Ecto neural progenitor cell (in vitro differentiated cells): ENCODE results near the gene RFXANK.
"Not testable (repeated sequence)": the region's sequence is repeated elsewhere in the genome, so short reads cannot be mapped to it uniquely, and the experiment has no call there.

Experiments
- DNase-seq: peaks from one replicate; pipeline ENCODE4 v3.0.0-alpha.2; 2018; ENCODE audit warnings: low spot score

RFXANK gene

DNA sequence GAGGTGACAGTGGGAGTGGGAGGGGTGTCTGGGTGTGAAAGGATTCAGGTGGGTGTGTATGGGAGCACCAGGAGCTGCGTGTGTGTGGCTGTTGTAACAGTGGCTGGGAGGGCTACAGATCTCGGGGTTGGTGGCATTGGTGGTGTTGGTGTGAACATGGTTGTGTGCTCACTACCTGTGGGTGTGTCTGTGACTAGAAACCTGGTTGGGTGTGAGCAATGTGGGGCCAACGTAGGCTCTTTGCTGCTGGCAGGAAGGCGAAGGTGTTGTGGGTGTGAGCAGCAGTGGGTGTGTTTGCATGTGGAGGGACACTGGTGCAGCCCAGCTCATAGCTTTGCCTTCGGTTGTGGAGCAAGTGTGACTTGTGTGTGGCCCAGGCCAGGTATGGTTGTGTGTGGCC, 14.9 kb downstream of the RFXANK start:
- no peak for DNase-seq

- DNase-seq = no peak
Observed at GRCh38 chr19:19207637-19208572, 15.8 kb downstream of the RFXANK start.

- no peak for DNase-seq
Observed at GRCh38 chr19:19209372-19209771, 17.3 kb downstream of the RFXANK start.

GRCh38 chr19:19211499-19212420, 19.7 kb downstream of the RFXANK start, which contains the start of gene NCAN:
NCAN (plus strand) TSS chr19:19211958; CDS start chr19:19216954, 4,996 bp downstream.
- peak; percentile 72 for DNase-seq

- DNase-seq = no peak
Observed at GRCh38 chr19:19212916-19213315, 20.9 kb downstream of the RFXANK start.

DNA sequence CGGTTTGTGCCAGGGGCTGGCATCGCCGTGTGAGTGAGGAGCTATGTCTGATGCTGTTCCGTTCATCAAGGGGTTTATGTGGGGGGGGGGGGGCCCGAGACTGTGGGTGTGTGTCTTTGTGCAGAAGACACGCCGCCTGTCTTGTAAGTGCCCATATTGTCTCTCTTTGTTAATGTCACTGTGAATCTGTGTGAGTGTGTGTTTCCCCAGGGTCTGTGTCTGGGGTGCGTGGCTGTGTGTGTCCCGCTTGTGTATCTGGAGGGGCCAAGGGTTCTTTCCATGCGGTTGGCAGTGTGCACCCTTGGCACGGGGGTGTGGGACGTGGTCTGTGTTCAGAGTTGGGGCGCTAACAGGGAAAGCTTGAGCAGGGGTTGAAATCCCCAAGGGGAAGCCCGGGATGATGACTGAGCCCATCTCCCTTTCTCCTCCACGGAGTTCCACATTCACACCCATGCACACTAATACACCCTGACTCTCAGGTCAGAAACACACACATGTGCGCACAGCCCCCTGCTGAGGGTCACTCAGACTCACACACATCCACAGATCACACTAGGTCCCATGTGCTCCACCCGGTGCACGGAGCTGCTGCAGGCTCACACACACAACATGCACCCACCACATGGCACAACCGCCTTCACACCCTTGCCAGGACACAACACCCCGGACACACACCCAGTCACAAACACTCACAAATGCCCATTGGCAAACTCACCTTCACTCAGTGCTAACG, 21.5 kb downstream of the RFXANK start:
- no peak for DNase-seq

DNA sequence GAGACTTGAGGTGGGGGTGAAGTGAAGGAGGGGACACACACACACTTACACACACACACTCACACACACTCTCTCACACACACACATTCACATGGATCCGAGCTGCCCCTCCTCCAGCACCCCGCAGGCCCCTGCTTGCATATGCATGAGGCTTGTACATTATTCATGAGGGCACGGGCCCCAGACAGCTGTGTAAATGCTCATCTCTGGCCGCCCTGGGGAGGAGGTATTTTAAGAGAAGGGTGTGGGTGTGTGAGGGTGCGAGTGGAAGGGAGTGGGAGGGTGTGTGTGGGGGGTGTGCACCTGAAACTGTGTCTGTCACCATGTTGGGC, 22.1 kb downstream of the RFXANK start:
- DNase-seq = no peak

DNA sequence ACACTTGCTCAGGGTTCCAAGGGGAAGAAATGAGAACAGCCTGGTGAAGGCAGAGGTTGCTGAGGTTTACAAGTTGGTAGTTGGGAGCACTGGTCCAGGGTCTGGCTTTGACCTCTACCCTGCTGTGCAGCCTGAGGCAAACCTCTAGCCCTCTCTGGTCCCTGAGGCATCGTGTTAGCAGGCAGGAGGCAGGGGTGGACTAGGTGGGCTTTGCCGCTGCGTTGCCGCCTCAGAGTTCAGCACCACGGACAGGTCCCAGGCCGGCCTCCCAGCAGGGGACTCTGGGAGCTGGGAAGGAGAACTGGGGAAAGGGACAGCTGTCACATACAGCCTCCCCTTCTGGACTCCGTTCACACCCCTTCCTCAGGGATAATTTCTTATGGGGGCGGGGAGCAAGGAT, 22.8 kb downstream of the RFXANK start:
- DNase-seq = peak; percentile 91

DNA sequence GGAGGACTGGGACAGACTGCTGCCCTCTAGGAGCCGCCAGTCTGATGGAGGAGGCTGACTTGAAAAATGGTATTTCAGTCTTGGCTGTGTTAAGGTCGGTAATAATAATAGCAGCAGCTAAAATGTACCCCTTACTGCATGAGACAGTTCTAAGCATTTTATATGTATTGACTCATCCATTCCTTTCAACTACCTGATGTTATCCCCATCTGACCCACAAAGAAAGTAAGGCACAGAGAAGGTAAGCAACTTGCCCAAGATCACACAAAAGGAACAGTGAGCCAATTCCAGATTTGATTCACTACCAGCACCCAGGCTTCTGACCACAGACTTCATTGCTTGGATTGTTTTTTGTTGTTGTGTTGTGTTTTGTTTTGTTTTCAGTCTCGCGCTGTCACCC, 23.7 kb downstream of the RFXANK start:
- no peak for DNase-seq

GRCh38 chr19:19217099-19217498, 25.0 kb downstream of the RFXANK start:
- no peak for DNase-seq

- no peak for DNase-seq
Observed at GRCh38 chr19:19218911-19219310, 26.9 kb downstream of the RFXANK start.

DNA sequence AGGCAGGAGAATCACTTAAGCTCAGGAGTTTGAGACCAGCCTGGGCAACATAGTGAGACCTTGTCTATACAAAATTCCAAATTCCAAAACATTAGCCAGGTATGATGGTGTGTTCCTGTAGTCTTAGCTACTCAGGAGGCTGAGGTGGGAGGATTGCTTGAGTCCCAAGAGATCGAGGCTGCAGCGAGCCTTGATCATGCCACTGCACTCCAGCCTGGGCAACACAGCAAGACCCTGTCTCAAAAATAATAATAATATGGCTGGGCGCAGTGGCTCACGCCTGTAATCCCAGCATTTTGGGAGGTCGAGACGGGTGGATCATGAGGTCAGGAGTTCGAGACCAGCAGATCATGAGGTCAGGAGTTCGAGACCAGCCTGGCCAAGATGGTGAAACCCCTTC, 28.9 kb downstream of the RFXANK start:
- DNase-seq = not testable (repeated sequence)

GRCh38 chr19:19223060-19223459, 31.0 kb downstream of the RFXANK start:
- DNase-seq = no peak

- no peak for DNase-seq
Observed at GRCh38 chr19:19223636-19224035, 31.6 kb downstream of the RFXANK start.

DNA sequence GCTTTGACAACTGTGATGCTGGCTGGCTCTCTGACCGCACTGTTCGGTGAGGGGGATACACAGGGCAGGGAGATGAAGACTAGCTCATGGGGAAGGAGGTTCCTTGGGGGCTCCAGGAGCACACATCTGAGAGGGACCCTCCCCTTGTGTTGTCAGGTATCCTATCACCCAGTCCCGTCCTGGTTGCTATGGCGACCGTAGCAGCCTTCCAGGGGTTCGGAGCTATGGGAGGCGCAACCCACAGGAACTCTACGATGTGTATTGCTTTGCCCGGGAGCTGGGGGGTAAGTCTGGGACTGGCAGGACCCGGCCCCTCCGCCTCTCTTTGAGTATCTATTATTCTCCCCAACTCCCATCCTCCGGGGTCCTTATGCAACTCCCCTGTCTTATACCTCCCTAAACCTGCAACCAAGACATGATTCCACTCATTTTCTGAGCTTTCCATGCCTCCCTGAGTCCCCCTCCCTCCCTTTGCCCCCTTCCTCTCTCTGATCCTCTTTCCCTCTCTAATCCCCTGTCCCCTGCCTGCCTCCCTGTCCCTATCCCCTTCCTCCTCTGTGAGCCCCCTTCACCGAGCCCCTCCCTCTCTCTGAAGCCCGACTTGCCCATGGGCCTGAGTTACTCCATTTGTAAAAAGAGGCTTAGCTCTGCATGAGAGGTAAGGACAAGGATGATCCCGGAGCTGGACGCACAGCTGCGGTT, 32.2 kb downstream of the RFXANK start:
- DNase-seq = no peak

GRCh38 chr19:19224852-19225494, 32.9 kb downstream of the RFXANK start:
- peak; percentile 88 for DNase-seq

DNA sequence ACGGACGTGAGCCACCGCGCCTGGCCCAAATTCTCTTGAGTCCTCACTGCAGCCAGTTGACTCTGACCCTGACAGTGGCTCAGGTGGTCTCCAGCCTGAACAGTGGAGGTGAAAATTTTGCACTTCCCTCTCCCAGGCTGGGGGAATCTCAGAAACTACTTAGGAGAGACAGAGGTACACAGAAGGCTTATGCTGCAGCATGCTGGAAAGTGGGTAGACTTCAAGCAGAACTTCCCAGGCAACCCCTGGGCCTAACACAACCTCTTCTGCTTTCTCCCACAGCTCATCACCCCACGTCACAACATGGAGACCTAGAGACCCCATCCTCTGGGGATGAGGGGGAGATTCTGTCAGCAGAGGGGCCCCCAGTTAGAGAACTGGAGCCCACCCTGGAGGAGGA, 34.1 kb downstream of the RFXANK start:
- DNase-seq = no peak

DNA sequence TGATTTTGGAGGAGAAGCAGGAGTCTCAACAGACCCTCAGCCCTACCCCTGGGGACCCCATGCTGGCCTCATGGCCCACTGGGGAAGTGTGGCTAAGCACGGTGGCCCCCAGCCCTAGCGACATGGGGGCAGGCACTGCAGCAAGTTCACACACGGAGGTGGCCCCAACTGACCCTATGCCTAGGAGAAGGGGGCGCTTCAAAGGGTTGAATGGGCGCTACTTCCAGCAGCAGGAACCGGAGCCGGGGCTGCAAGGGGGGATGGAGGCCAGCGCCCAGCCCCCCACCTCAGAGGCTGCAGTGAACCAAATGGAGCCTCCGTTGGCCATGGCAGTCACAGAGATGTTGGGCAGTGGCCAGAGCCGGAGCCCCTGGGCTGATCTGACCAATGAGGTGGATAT, 34.6 kb downstream of the RFXANK start:
- no peak for DNase-seq

- DNase-seq = no peak
Observed at GRCh38 chr19:19227217-19227616, 35.2 kb downstream of the RFXANK start.

- DNase-seq = no peak
Observed at GRCh38 chr19:19229701-19230100, 37.6 kb downstream of the RFXANK start.

DNA sequence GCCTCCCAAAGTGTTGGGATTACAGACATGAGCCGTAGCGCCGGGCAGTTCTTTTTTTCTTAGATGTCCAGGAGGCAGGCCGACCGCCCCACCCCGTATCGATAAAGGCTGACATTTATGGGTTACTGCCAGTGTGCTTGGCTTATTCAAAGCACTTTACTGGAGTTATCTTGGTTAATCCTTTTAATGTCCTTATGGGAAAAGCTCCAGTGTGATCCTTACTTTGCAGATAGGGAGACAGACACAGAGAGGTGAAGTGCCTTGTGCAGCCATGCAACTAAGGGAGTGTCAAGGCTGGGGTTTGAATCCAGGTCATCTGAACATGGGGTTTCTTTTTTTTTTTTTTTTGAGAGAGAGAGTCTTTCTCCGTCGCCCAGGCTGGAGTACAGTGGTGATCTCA, 38.9 kb downstream of the RFXANK start:
- no peak for DNase-seq
